ENCODE data around the gene LY86. TPM values are rescaled to one million over a fixed set of nuclear protein-coding genes. Genes with fewer than 3 reads are reported as not detected.
A peak's percentile ranks its signal among the peaks of the same experiment; 100 is the strongest.
"Not testable (repeated sequence)": the region's sequence is repeated elsewhere in the genome, so short reads cannot be mapped to it uniquely, and the experiment has no call there.

LY86 gene
- total RNA-seq, 6 donors from 2014 or later, result 2.1 to 21.9 (median 9.5) TPM

DNA sequence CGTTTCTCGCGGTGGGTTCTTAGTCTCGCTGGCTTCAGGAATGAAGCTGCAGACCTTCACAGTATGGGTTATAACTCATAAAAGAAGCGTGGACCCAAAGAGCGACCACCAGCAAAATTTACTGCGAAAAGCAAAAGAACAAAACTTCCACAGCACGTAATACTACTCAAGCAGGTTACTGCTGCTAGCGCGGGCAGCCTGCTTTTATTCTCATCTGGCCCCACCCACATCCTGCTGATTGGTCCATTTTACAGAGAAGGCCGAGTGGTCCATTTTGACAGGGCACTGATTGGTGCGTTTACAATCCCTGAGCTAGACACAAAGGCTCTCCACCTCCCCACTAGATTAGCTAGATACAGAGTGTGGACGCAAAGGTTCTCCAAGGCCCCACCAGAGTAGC lies 17.4 kb downstream of the LY86 start:
- ATAC-seq (ENCODE audit: low FRiP score in 2 of 2) (no peak), DNase-seq (no peak)
- no peak overlapping the region for H3K4me3 ChIP-seq
- no peak overlapping the region for H3K27ac ChIP-seq
- peaks cover 0 to 16% (median 9%) of the 10 kb centered on the region in 4 donors for H3K4me1 ChIP-seq
- no peaks in the 10 kb centered on the region for H3K27me3 ChIP-seq
- no peaks in the 10 kb centered on the region for H3K36me3 ChIP-seq
- 88 to 92% methylated on average over 13 of the region's 13 CpGs for WGBS, 2 donors
- TF ChIP-seq POLR2AphosphoS5 (IDR thresholded peaks at IDR 0.05), result no peak
- TF ChIP-seq EP300 (IDR thresholded peaks at IDR 0.05), result no peak
- no peak for TF ChIP-seq CTCF (IDR thresholded peaks at IDR 0.05)
- no peak for TF ChIP-seq POLR2A (IDR thresholded peaks at IDR 0.05)
- H3K9me3 ChIP-seq, result peaks cover 0 to 3% (median 0%) of the 10 kb centered on the region in 4 donors

GRCh38 chr6:6606391-6607030 lies 18.0 kb downstream of the LY86 start:
- peak in 1 of 2 donors; percentile 68 for DNase-seq
- not testable (repeated sequence) for H3K9me3 ChIP-seq; ATAC-seq (ENCODE audit: low FRiP score in 2 of 2); H3K36me3 ChIP-seq; H3K4me3 ChIP-seq; H3K27me3 ChIP-seq; H3K27ac ChIP-seq
- peaks cover 0 to 16% (median 9%) of the 10 kb centered on the region in 4 donors for H3K4me1 ChIP-seq
- WGBS, 2 donors, result 94% methylated on average over 19 to 46 of the region's 47 CpGs

GRCh38 chr6:6609450-6609849 lies 20.9 kb downstream of the LY86 start:
- no peak for TF ChIP-seq CTCF (IDR thresholded peaks at IDR 0.05)
- TF ChIP-seq EP300 (IDR thresholded peaks at IDR 0.05), result no peak
- TF ChIP-seq POLR2AphosphoS5 (IDR thresholded peaks at IDR 0.05), result no peak
- no peak for TF ChIP-seq POLR2A (IDR thresholded peaks at IDR 0.05)
- WGBS, 2 donors, result 79 to 80% methylated on average over 2 of the region's 2 CpGs
- H3K27me3 ChIP-seq, result no peaks in the 10 kb centered on the region
- no peaks in the 10 kb centered on the region for H3K9me3 ChIP-seq
- no peaks in the 10 kb centered on the region for H3K36me3 ChIP-seq
- H3K4me1 ChIP-seq, result peaks cover 0 to 16% (median 9%) of the 10 kb centered on the region in 4 donors
- DNase-seq (no peak), ATAC-seq (ENCODE audit: low FRiP score in 2 of 2) (no peak)
- H3K27ac ChIP-seq, result peak overlapping the region in 2 of 4 donors; percentile 13 to 53
- H3K4me3 ChIP-seq, result no peak overlapping the region

DNA sequence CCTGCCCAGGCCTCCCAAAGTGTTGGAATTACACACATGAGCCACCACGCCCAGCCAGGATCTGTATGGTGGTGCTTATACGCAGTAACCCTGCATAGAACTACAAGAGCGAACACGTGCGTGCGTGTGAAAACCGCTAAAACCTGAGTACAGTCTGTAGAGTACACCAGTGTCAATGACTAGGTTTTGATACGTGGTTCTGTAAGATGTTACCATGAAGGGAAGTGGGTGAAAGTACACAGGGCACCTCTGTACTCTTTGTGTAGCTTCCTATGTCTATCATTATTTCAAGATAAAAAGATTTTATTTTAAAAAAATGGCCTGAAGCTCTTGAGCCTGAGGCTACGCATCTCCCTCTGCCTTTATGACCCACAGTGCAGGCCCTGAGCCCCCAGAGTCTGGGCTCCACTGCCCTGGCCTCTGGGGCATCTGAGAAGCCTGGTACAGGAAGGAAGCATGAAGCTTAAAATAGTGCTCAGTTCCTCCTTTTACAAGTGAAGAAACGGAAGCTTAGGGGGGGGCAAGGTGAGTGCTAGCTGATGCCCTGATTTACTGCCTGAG lies 21.6 kb downstream of the LY86 start:
- WGBS, 2 donors, result 74 to 87% methylated on average over 10 of the region's 10 CpGs
- Histone ChIP-seq H3K27me3 (no peaks in the 10 kb centered on the region), H3K9me3 (no peaks in the 10 kb centered on the region), H3K4me1 (peaks cover 0 to 16% (median 9%) of the 10 kb centered on the region in 4 donors), H3K4me3 (no peak overlapping the region), H3K27ac (peak overlapping the region in 1 of 4 donors; percentile 13), H3K36me3 (no peaks in the 10 kb centered on the region)
- TF ChIP-seq POLR2A (IDR thresholded peaks at IDR 0.05), result no peak
- no peak for TF ChIP-seq POLR2AphosphoS5 (IDR thresholded peaks at IDR 0.05)
- TF ChIP-seq CTCF (IDR thresholded peaks at IDR 0.05), result no peak
- peak in 1 of 4 donors; percentile 12 for TF ChIP-seq EP300 (IDR thresholded peaks at IDR 0.05)
- ATAC-seq (ENCODE audit: low FRiP score in 2 of 2), result peak in 1 of 2 donors; percentile 55
- DNase-seq, result peak in 1 of 2 donors; percentile 45

GRCh38 chr6:6611486-6611885 lies 23.0 kb downstream of the LY86 start:
- TF ChIP-seq POLR2A (IDR thresholded peaks at IDR 0.05) (no peak), CTCF (IDR thresholded peaks at IDR 0.05) (no peak)
- H3K27ac ChIP-seq, result no peak overlapping the region
- 87 to 95% methylated on average over 12 of the region's 12 CpGs for WGBS, 2 donors
- H3K4me1 ChIP-seq, result peaks cover 0 to 16% (median 9%) of the 10 kb centered on the region in 4 donors
- no peaks in the 10 kb centered on the region for H3K36me3 ChIP-seq
- DNase-seq (peak in 1 of 2 donors; percentile 56), ATAC-seq (ENCODE audit: low FRiP score in 2 of 2) (no peak)
- H3K9me3 ChIP-seq, result no peaks in the 10 kb centered on the region
- H3K4me3 ChIP-seq, result no peak overlapping the region
- H3K27me3 ChIP-seq, result no peaks in the 10 kb centered on the region

Measured in upper lobe of left lung (tissue), 6 donors.